Measurements from ENCODE around the gene ERCC8.

DNA sequence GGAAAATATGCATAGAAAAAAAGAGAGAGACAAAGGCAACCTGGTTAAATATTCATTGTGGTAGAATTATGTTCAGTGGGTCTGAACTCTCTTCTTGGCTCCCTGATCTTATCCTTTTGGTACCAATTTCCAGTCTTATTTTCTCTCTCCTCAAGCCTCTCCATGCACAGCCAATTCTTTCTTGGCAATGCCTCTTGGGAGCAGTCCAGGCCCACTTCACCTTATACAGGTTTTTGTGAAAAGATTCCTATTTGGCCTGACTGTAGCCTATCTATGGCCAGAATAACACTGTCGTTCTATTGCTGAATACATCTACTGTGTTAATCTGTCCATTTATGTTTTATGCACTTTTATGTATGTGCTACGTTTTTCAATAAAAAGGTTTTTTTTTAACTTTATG, 103.5 kb downstream of the ERCC8 start:
- TF ChIP-seq TAF1 (IDR thresholded peaks at IDR 0.05; ENCODE audit: low read depth) (no peak), RAD21 (conservative IDR thresholded peaks at IDR 0.05) (no peak), POLR2AphosphoS5 (IDR thresholded peaks at IDR 0.05) (no peak), EP300 (conservative IDR thresholded peaks at IDR 0.05; ENCODE audit: poor library complexity, severe bottlenecking) (no peak), EZH2 (IDR thresholded peaks at IDR 0.05; ENCODE audit: borderline replicate concordance, insufficient read depth, low read length, poor library complexity, severe bottlenecking) (no peak)
- TF ChIP-seq, protein P1, sequence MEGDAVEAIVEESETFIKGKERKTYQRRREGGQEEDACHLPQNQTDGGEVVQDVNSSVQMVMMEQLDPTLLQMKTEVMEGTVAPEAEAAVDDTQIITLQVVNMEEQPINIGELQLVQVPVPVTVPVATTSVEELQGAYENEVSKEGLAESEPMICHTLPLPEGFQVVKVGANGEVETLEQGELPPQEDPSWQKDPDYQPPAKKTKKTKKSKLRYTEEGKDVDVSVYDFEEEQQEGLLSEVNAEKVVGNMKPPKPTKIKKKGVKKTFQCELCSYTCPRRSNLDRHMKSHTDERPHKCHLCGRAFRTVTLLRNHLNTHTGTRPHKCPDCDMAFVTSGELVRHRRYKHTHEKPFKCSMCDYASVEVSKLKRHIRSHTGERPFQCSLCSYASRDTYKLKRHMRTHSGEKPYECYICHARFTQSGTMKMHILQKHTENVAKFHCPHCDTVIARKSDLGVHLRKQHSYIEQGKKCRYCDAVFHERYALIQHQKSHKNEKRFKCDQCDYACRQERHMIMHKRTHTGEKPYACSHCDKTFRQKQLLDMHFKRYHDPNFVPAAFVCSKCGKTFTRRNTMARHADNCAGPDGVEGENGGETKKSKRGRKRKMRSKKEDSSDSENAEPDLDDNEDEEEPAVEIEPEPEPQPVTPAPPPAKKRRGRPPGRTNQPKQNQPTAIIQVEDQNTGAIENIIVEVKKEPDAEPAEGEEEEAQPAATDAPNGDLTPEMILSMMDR (IDR thresholded peaks at IDR 0.05; ENCODE audit: poor library complexity, severe bottlenecking): no peak
- TF ChIP-seq, protein P2, sequence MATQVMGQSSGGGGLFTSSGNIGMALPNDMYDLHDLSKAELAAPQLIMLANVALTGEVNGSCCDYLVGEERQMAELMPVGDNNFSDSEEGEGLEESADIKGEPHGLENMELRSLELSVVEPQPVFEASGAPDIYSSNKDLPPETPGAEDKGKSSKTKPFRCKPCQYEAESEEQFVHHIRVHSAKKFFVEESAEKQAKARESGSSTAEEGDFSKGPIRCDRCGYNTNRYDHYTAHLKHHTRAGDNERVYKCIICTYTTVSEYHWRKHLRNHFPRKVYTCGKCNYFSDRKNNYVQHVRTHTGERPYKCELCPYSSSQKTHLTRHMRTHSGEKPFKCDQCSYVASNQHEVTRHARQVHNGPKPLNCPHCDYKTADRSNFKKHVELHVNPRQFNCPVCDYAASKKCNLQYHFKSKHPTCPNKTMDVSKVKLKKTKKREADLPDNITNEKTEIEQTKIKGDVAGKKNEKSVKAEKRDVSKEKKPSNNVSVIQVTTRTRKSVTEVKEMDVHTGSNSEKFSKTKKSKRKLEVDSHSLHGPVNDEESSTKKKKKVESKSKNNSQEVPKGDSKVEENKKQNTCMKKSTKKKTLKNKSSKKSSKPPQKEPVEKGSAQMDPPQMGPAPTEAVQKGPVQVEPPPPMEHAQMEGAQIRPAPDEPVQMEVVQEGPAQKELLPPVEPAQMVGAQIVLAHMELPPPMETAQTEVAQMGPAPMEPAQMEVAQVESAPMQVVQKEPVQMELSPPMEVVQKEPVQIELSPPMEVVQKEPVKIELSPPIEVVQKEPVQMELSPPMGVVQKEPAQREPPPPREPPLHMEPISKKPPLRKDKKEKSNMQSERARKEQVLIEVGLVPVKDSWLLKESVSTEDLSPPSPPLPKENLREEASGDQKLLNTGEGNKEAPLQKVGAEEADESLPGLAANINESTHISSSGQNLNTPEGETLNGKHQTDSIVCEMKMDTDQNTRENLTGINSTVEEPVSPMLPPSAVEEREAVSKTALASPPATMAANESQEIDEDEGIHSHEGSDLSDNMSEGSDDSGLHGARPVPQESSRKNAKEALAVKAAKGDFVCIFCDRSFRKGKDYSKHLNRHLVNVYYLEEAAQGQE (IDR thresholded peaks at IDR 0.05; ENCODE audit: borderline replicate concordance): no peak

All from neural cell (in vitro differentiated cells).